WTC11 (cell line): ENCODE measurements around the gene NAT8. TPM values are rescaled to one million over a fixed set of nuclear protein-coding genes. Genes with fewer than 3 reads are reported as not detected.
"Not testable (repeated sequence)": the region's sequence is repeated elsewhere in the genome, so short reads cannot be mapped to it uniquely, and the experiment has no call there.

Experiments used
- ATAC-seq: fragments of 200-7000 bp; cut with Tn5 transposase; 2 replicates; pipeline ENCODE4 v1.10.0; 2021; ENCODE audit warnings: mild to moderate bottlenecking, moderate library complexity
- CTCF ChIA-PET: fragments of 300-600 bp; sonication (Branson Sonifier 250); formaldehyde crosslinking; loops from one replicate; lab custom pipeline; 2021; ENCODE audit warnings: antibody characterized with exemption; lab: Charles Lee
- POLR2A ChIA-PET: fragments of 350-600 bp; sonication (Branson Sonifier 250); formaldehyde crosslinking; loops from one replicate; lab custom pipeline; 2021; ENCODE audit warnings: antibody characterized with exemption; lab: Charles Lee
- DNase-seq: peaks from one replicate; pipeline ENCODE4 v3.0.0; 2021; ENCODE audit warnings: low spot score
- H3K27ac Mint-ChIP-seq: 2 replicates; pipeline ENCODE4 v1.8.0; 2021; ENCODE audit warnings: mixed read lengths
- H3K27me3 Mint-ChIP-seq: 2 replicates; pipeline ENCODE4 v1.8.0; 2021; ENCODE audit warnings: low read depth, mild to moderate bottlenecking, moderate library complexity, mixed read lengths
- H3K36me3 Mint-ChIP-seq: 2 replicates; pipeline ENCODE4 v1.8.0; 2021; ENCODE audit warnings: mixed read lengths
- H3K4me1 Mint-ChIP-seq: 2 replicates; pipeline ENCODE4 v1.8.0; 2022; ENCODE audit warnings: mixed read lengths
- H3K4me3 Mint-ChIP-seq: 2 replicates; pipeline ENCODE4 v1.8.0; 2021; ENCODE audit warnings: mild to moderate bottlenecking, moderate library complexity, mixed read lengths
- H3K9me3 Mint-ChIP-seq: 2 replicates; pipeline ENCODE4 v1.8.0; 2021; ENCODE audit warnings: mixed read lengths
- AR ChIP-seq: fragments of 250-450 bp; sonication (Bioruptor Pico); IDR thresholded peaks from 2 replicates; pipeline ENCODE4 v1.9.0; 2021; ENCODE audit warnings: mild to moderate bottlenecking
- ARID4B ChIP-seq: sonication (generic); formaldehyde crosslinking; IDR thresholded peaks from 2 replicates; pipeline ENCODE4 v1.8.0; 2023; ENCODE audit warnings: missing genetic modification reagents, mild to moderate bottlenecking, borderline replicate concordance
- E2F5 ChIP-seq: sonication (generic); formaldehyde crosslinking; IDR thresholded peaks from 2 replicates; pipeline ENCODE4 v1.8.1; 2022; ENCODE audit warnings: mild to moderate bottlenecking, moderate library complexity, missing genetic modification reagents
- ERG ChIP-seq: fragments of 250-450 bp; sonication (Bioruptor Pico); IDR thresholded peaks from 2 replicates; pipeline ENCODE4 v1.8.0; 2021; ENCODE audit warnings: mild to moderate bottlenecking
- KAT7 ChIP-seq: sonication (generic); formaldehyde crosslinking; IDR thresholded peaks from 2 replicates; pipeline ENCODE4 v1.8.1; 2023; ENCODE audit warnings: missing genetic modification reagents, mild to moderate bottlenecking, borderline replicate concordance
- NFE2L1 ChIP-seq: sonication (generic); formaldehyde crosslinking; IDR thresholded peaks from 2 replicates; pipeline ENCODE4 v1.8.1; 2023; ENCODE audit warnings: missing genetic modification reagents
- OVOL2 ChIP-seq: fragments of 250-450 bp; sonication (Bioruptor Pico); IDR thresholded peaks from 2 replicates; pipeline ENCODE4 v1.9.0; 2021; ENCODE audit warnings: mild to moderate bottlenecking, borderline replicate concordance
- SMAD3 ChIP-seq: sonication (generic); formaldehyde crosslinking; IDR thresholded peaks from 2 replicates; pipeline ENCODE4 v1.8.0; 2022; ENCODE audit warnings: missing genetic modification reagents, mild to moderate bottlenecking, borderline replicate concordance
- SP1 ChIP-seq: sonication (generic); formaldehyde crosslinking; conservative IDR thresholded peaks from 2 replicates; pipeline ENCODE4 v1.8.1; 2022; ENCODE audit warnings: missing genetic modification reagents
- ZNF121 ChIP-seq: sonication (generic); formaldehyde crosslinking; IDR thresholded peaks from 2 replicates; pipeline ENCODE4 v1.8.0; 2023; ENCODE audit warnings: missing genetic modification reagents
- ZNF138 ChIP-seq: sonication (generic); formaldehyde crosslinking; conservative IDR thresholded peaks from 2 replicates; pipeline ENCODE4 v1.8.1; 2022; ENCODE audit warnings: mild to moderate bottlenecking, moderate library complexity, missing genetic modification reagents
- ZNF232 ChIP-seq: sonication (generic); formaldehyde crosslinking; IDR thresholded peaks from 2 replicates; pipeline ENCODE4 v1.8.0; 2022; ENCODE audit warnings: mild to moderate bottlenecking, missing genetic modification reagents
- ZNF416 ChIP-seq: fragments of 250-450 bp; sonication (Bioruptor Pico); IDR thresholded peaks from 2 replicates; pipeline ENCODE4 v1.9.0; 2021; ENCODE audit warnings: mild to moderate bottlenecking, inconsistent platforms
- total RNA-seq: library from RNA; stranded (reverse); gene quantifications from 3 replicates; pipeline ENCODE4 v1.2.3, GENCODE V29; 2021
- TF ChIP-seq, protein P1 (sequence below): sonication (generic); formaldehyde crosslinking; IDR thresholded peaks from 2 replicates; pipeline ENCODE4 v1.8.1; 2022; ENCODE audit warnings: mild to moderate bottlenecking, missing genetic modification reagents, moderate library complexity, borderline replicate concordance

Gene NAT8
- total RNA-seq, 1 experiment from 2014 or later = not detected

DNA sequence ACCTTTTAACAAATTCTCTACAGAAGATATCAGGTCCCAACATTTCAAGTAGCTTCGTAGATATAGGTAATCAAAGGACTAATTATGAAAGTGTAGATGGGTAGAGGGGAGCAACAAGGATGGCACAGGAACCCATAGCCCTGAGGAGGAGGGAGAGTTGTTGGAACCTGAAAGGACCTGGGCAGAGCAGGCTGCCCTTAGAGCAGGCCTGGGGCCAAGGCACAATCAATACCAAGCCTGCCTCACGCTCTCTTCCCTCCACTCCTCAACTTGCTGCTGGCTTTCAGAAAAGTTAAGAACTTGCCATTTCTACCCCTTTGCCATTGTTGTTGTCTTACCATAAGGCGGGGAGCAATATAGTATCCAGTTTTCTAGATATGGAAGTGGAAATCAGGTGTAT, 10.1 kb upstream of the NAT8 start:
- TF ChIP-seq NFE2L1 (CRISPR knock-in tag) = no peak
- CTCF ChIA-PET = no interaction called here
- no peak overlapping the region for H3K4me3 Mint-ChIP-seq
- peaks cover 7% of the 10 kb centered on the region for H3K36me3 Mint-ChIP-seq
- peaks cover 36% of the 10 kb centered on the region for H3K27me3 Mint-ChIP-seq
- H3K9me3 Mint-ChIP-seq = peaks cover 16% of the 10 kb centered on the region
- H3K27ac Mint-ChIP-seq = no peak overlapping the region
- no peak for ATAC-seq
- POLR2A ChIA-PET = no interaction called here
- no peak for DNase-seq
- H3K4me1 Mint-ChIP-seq = no peaks in the 10 kb centered on the region

DNA sequence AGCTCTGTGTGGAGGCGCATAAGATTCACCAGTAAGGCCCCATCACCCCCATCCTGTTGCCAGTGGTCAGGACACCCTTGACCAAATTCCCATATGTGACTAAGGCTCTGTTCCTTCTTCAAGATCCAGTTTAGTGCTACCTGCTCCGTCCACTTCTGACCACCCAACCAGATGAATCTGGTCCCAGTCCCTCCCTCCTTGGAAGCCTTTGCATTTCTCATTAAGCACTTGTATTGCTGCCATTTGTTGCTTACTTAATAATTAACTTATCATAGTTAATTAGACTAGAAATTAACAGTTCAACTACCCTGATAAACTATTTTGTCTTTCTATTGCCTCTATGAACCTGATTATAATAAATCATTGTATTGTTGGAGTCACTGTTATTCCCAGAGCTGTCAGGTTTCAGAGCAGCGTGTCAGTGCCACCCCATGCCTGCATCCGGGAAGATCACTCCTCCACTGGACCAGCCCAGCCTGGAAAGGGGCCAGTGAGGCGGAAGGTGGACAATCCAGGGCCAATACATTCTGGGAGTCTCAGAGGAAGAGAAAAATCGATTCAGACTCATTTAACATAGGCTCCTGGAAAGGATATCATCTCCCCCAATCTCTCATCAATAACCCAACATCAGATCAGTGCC, 9.5 kb upstream of the NAT8 start:
- POLR2A ChIA-PET = no interaction called here
- H3K9me3 Mint-ChIP-seq = peaks cover 22% of the 10 kb centered on the region
- TF ChIP-seq ARID4B (CRISPR knock-in tag) (no peak), ZNF416 (CRISPR knock-in tag) (no peak), ZNF121 (CRISPR knock-in tag) (no peak), SMAD3 (no peak), ZNF138 (CRISPR knock-in tag) (no peak), ERG (CRISPR knock-in tag) (no peak), AR (CRISPR knock-in tag) (no peak), E2F5 (CRISPR knock-in tag) (no peak), SP1 (no peak), KAT7 (CRISPR knock-in tag) (no peak), ZNF232 (no peak), OVOL2 (CRISPR knock-in tag) (no peak)
- TF ChIP-seq, protein P1, sequence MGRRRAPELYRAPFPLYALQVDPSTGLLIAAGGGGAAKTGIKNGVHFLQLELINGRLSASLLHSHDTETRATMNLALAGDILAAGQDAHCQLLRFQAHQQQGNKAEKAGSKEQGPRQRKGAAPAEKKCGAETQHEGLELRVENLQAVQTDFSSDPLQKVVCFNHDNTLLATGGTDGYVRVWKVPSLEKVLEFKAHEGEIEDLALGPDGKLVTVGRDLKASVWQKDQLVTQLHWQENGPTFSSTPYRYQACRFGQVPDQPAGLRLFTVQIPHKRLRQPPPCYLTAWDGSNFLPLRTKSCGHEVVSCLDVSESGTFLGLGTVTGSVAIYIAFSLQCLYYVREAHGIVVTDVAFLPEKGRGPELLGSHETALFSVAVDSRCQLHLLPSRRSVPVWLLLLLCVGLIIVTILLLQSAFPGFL (CRISPR knock-in tag) = no peak
- TF ChIP-seq, all 79 proteins: peak for 0
- H3K27me3 Mint-ChIP-seq = peaks cover 42% of the 10 kb centered on the region
- DNase-seq (no peak), ATAC-seq (no peak)
- no peak overlapping the region for H3K27ac Mint-ChIP-seq
- H3K4me3 Mint-ChIP-seq = no peak overlapping the region
- no peaks in the 10 kb centered on the region for H3K4me1 Mint-ChIP-seq
- peaks cover 7% of the 10 kb centered on the region for H3K36me3 Mint-ChIP-seq
- CTCF ChIA-PET = interaction anchor here (0.5 to 0.9 kb wide), 2 partner anchors 14 to 29 kb away, joined by 3 read pairs; no protein-coding TSS in a partner anchor

GRCh38 chr2:73647690-73648089, 5.5 kb upstream of the NAT8 start:
- H3K27ac Mint-ChIP-seq, CTCF ChIA-PET, DNase-seq, H3K4me1 Mint-ChIP-seq, H3K36me3 Mint-ChIP-seq, ATAC-seq, POLR2A ChIA-PET, H3K4me3 Mint-ChIP-seq: not testable (repeated sequence)
- Mint-ChIP-seq H3K9me3 (peaks cover 28% of the 10 kb centered on the region), H3K27me3 (peaks cover 53% of the 10 kb centered on the region)
